Colonic mucosa (tissue), 4 donors: ENCODE data around the gene ERICH6B. TPM values are rescaled to one million over a fixed set of nuclear protein-coding genes. Genes with fewer than 3 reads are reported as not detected.

ENCODE experiments used
- DNase-seq: peaks from one replicate; pipeline ENCODE4 v3.0.0-alpha.2; 2020
- H3K27ac ChIP-seq: fragments of 200-600 bp; one replicate; pipeline ENCODE4 v1.8.0; 2021
- H3K27me3 ChIP-seq: fragments of 200-600 bp; one replicate; pipeline ENCODE4 v1.8.0; 2021
- H3K36me3 ChIP-seq: fragments of 200-600 bp; one replicate; pipeline ENCODE4 v1.8.0; 2021
- H3K4me1 ChIP-seq: fragments of 200-600 bp; one replicate; pipeline ENCODE4 v1.8.0; 2021; ENCODE audit warnings: mild to moderate bottlenecking
- H3K4me3 ChIP-seq: fragments of 200-600 bp; one replicate; pipeline ENCODE4 v1.8.0; 2021
- H3K9ac ChIP-seq, 2 donors: one replicate each; pipeline ENCODE4 v1.7.0; 2013; ENCODE audit warnings: control low read depth in 2 of 2, low read depth in 2 of 2, low read length in 2 of 2
- H3K9me3 ChIP-seq: fragments of 200-600 bp; one replicate; pipeline ENCODE4 v1.8.0; 2021
- intact Hi-C: fragments of 100-400 bp; cut with DNase I; formaldehyde crosslinking; loops from one replicate; pipeline ENCODE4 v1.14.1; 2022
- total RNA-seq, 2 donors: library from RNA; stranded (reverse); fragmentation: NEBNext Ultra II Directional in 1 of 2; extraction: Animal tissue kit (Norgen Biotek cat#: 25700) in 1 of 2; gene quantifications; one replicate each; pipeline ENCODE4 v1.2.1, GENCODE V29; 2021
- TF ChIP-seq, protein P1 (sequence below): fragments of 200-600 bp; IDR thresholded peaks from one replicate; pipeline ENCODE4 v1.8.0; 2022; ENCODE audit warnings: antibody characterized with exemption, mild to moderate bottlenecking
- donor health status: healthy.
- donor health status: DM: no; HTN: no; CAD: no.
- donor health status: DM: no; HTN: no; CAD: no.

Gene ERICH6B
- total RNA-seq, 2 donors from 2014 or later = not detected

- no peaks in the 10 kb centered on the region for H3K4me1 ChIP-seq
- no peaks in the 10 kb centered on the region for H3K27me3 ChIP-seq
- no peak overlapping the region for H3K4me3 ChIP-seq
- no peak for DNase-seq
- intact Hi-C loops = no loop called here
- H3K9me3 ChIP-seq = no peaks in the 10 kb centered on the region
- no peaks in the 10 kb centered on the region for H3K36me3 ChIP-seq
- H3K27ac ChIP-seq = no peak overlapping the region
- no peak overlapping the region for H3K9ac ChIP-seq
- TF ChIP-seq, protein P1, sequence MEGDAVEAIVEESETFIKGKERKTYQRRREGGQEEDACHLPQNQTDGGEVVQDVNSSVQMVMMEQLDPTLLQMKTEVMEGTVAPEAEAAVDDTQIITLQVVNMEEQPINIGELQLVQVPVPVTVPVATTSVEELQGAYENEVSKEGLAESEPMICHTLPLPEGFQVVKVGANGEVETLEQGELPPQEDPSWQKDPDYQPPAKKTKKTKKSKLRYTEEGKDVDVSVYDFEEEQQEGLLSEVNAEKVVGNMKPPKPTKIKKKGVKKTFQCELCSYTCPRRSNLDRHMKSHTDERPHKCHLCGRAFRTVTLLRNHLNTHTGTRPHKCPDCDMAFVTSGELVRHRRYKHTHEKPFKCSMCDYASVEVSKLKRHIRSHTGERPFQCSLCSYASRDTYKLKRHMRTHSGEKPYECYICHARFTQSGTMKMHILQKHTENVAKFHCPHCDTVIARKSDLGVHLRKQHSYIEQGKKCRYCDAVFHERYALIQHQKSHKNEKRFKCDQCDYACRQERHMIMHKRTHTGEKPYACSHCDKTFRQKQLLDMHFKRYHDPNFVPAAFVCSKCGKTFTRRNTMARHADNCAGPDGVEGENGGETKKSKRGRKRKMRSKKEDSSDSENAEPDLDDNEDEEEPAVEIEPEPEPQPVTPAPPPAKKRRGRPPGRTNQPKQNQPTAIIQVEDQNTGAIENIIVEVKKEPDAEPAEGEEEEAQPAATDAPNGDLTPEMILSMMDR = no peak
Observed at GRCh38 chr13:45604892-45605291, 10.6 kb downstream of the ERICH6B start.

GRCh38 chr13:45603338-45603737 is 12.2 kb downstream of the ERICH6B start:
- Histone ChIP-seq H3K9ac (no peak overlapping the region), H3K27me3 (no peaks in the 10 kb centered on the region), H3K4me1 (no peaks in the 10 kb centered on the region), H3K4me3 (no peak overlapping the region), H3K9me3 (no peaks in the 10 kb centered on the region), H3K36me3 (no peaks in the 10 kb centered on the region), H3K27ac (no peak overlapping the region)
- DNase-seq = no peak
- TF ChIP-seq, protein P1 = no peak
- intact Hi-C loops = no loop called here

DNA sequence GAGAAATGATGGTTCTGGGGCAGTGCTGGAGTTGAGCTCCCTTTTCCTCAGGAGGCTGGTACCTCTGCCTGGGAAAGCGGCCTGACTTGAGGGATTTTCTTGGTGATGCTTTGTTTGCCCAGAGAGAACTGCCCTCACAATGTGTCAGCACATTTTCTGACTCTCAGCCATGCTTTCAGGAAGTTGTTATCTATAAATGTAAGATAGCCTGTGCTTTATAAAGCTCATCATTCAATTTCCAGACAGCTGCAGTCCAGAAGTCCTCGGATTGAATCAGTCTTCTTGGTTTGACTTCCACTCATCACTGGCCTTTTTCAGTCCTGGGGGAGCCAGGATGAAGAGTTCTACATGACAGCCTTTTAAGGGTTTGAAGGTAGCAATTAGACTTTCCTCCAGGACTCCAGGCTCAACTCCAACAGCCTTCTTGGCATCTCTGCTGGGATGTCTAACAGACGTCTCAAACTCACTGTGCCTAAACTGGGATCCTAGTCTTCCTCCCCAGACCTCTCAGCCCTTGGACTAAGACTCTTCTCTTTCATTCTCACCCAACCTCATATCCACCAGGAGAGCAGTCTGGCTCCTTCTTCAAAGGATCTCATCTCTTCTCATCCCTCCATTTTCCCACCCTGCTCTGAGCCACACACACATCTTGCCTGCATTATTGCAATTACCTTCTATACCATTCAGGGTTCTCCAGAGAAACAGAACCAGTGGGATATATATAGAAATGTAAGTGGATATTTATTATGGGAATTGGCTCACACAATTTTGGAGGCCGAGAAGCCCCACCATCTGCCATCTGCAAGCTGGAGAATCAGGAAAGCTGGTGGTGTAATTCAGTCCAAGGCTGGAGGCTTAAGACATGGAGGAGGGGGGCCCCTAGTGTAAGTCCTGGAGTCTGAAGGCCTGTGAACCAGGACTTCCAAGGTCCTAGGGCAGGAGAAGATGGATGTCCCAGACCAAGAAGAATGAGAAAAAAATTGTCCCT is 13.1 kb downstream of the ERICH6B start:
- intact Hi-C loops = no loop called here
- Histone ChIP-seq H3K4me3 (no peak overlapping the region), H3K9me3 (no peaks in the 10 kb centered on the region)

GRCh38 chr13:45601680-45602079 is 13.9 kb downstream of the ERICH6B start:
- TF ChIP-seq, protein P1 = no peak

More for the DNA sequence above, 13.1 kb downstream of the ERICH6B start:
- no peaks in the 10 kb centered on the region for H3K4me1 ChIP-seq
- H3K27ac ChIP-seq = no peak overlapping the region
- H3K9ac ChIP-seq = no peak overlapping the region
- H3K27me3 ChIP-seq = no peaks in the 10 kb centered on the region
- TF ChIP-seq, protein P1 = no peak
- no peaks in the 10 kb centered on the region for H3K36me3 ChIP-seq
- DNase-seq = no peak

GRCh38 chr13:45598597-45598996 is 16.9 kb downstream of the ERICH6B start:
- Histone ChIP-seq H3K27ac (no peak overlapping the region), H3K9ac (no peak overlapping the region), H3K9me3 (no peaks in the 10 kb centered on the region), H3K36me3 (no peaks in the 10 kb centered on the region), H3K27me3 (no peaks in the 10 kb centered on the region), H3K4me3 (no peak overlapping the region), H3K4me1 (no peaks in the 10 kb centered on the region)
- intact Hi-C loops = no loop called here
- no peak for DNase-seq
- TF ChIP-seq, protein P1 = no peak

More at GRCh38 chr13:45601680-45602079, 13.9 kb downstream of the ERICH6B start:
- Histone ChIP-seq H3K4me1 (no peaks in the 10 kb centered on the region), H3K36me3 (no peaks in the 10 kb centered on the region), H3K27me3 (no peaks in the 10 kb centered on the region), H3K9ac (no peak overlapping the region), H3K4me3 (no peak overlapping the region), H3K9me3 (no peaks in the 10 kb centered on the region), H3K27ac (no peak overlapping the region)
- intact Hi-C loops = no loop called here
- DNase-seq = no peak
